HepG2 (cell line): ENCODE data around the gene MFAP2. TPM values are rescaled to one million over a fixed set of nuclear protein-coding genes. Genes with fewer than 3 reads are reported as not detected.
"Not testable (repeated sequence)": the region's sequence is repeated elsewhere in the genome, so short reads cannot be mapped to it uniquely, and the experiment has no call there.

Experiments
- ATAC-seq: fragments of 200-7000 bp; cut with Tn5 transposase; 3 replicates; pipeline ENCODE4 v1.9.1; 2020; ENCODE audit warnings: mild to moderate bottlenecking, moderate library complexity
- BruUV-seq: library from RNA; stranded (reverse); fragments of 400-500 nt; replicated peaks from 2 replicates; lab custom pipeline; 2021; lab: Mats Ljungman, UMichigan
- CTCF ChIA-PET: fragments of 300-600 bp; formaldehyde crosslinking; extraction: SDS; loops from one replicate; lab custom pipeline; 2021; ENCODE audit warnings: low total read pairs, inconsistent platforms, low intra/inter-chr PET ratio; lab: Yijun Ruan, JAX
- POLR2A ChIA-PET: fragments of 350-600 bp; sonication (Branson Sonifier 250); formaldehyde crosslinking; loops from one replicate; lab custom pipeline; 2020; ENCODE audit warnings: antibody characterized with exemption, inconsistent platforms; lab: Yijun Ruan, JAX
- DNase-seq: peaks from one replicate; pipeline ENCODE4 v3.0.0-alpha.2; 2015; ENCODE audit warnings: low spot score
- FAIRE-seq: peaks from 3 replicates; lab custom pipeline; 2011; peaks lifted over from hg19 to GRCh38; lab: Jason Lieb, UNC
- H2AFZ ChIP-seq: one replicate; pipeline ENCODE4 v1.6.1; 2011; ENCODE audit warnings: low read length, inconsistent platforms
- H3K27ac ChIP-seq: fragments of 300-600 bp; 3 replicates; pipeline ENCODE4 v1.8.0; 2011; ENCODE audit warnings: mixed run types, mild to moderate bottlenecking, mixed read lengths, low read length, inconsistent platforms; ENCODE audit not compliant: insufficient read depth; ENCODE audit errors: extremely low read length
- H3K27me3 ChIP-seq, 2 experiments: fragments of 200-600 bp in 1 of 2; 2 replicates in 1 of 2; 3 replicates in 1 of 2; pipeline versions ENCODE4 v1.6.0 to v1.8.0; 2011; ENCODE audit warnings: low read length in 2 of 2, mild to moderate bottlenecking in 2 of 2, moderate library complexity in 2 of 2, inconsistent platforms in 1 of 2; ENCODE audit not compliant: insufficient read depth in 2 of 2, control insufficient read depth in 1 of 2
- H3K36me3 ChIP-seq, 2 experiments: fragments of 200-600 bp in 1 of 2; replicated peaks in 1 of 2; 2 replicates in 1 of 2; 3 replicates in 1 of 2; pipeline versions ENCODE4 v1.5.1 to v1.8.0; 2011; ENCODE audit warnings: low read length in 2 of 2, inconsistent platforms in 1 of 2; ENCODE audit not compliant: insufficient read depth in 2 of 2, control insufficient read depth in 1 of 2
- H3K4me1 ChIP-seq: 2 replicates; pipeline ENCODE4 v1.5.1; 2012; ENCODE audit warnings: low read length, inconsistent platforms; ENCODE audit not compliant: insufficient read depth
- H3K4me2 ChIP-seq: 2 replicates; pipeline ENCODE4 v1.6.0; 2011; ENCODE audit warnings: low read depth, low read length, inconsistent platforms
- H3K4me3 ChIP-seq, 3 experiments: fragments of 200-600 bp in 1 of 3; sonication (generic), shearing (Covaris generic) in 1 of 3; replicated peaks in 1 of 3; 2 replicates each; pipeline ENCODE4 v1.5.1; 2011 to 2016; ENCODE audit warnings: low read length in 3 of 3, inconsistent platforms in 2 of 3, low read depth in 2 of 3, mild to moderate bottlenecking in 2 of 3, control low read depth in 1 of 3, mixed read lengths in 1 of 3; ENCODE audit not compliant: insufficient read depth in 1 of 3
- H3K79me2 ChIP-seq: one replicate; pipeline ENCODE4 v1.6.1; 2011; ENCODE audit warnings: low read length, inconsistent platforms; ENCODE audit not compliant: insufficient read depth
- H3K9ac ChIP-seq: 2 replicates; pipeline ENCODE4 v1.6.0; 2011; ENCODE audit warnings: mild to moderate bottlenecking, low read depth, low read length, inconsistent platforms; ENCODE audit not compliant: insufficient read depth
- H3K9me3 ChIP-seq: 2 replicates; pipeline ENCODE4 v1.5.1; 2012; ENCODE audit warnings: mild to moderate bottlenecking, low read length
- H4K20me1 ChIP-seq: 2 replicates; pipeline ENCODE4 v1.6.0; 2011; ENCODE audit warnings: inconsistent platforms, mild to moderate bottlenecking, low read length, moderate library complexity; ENCODE audit not compliant: insufficient read depth
- MNT ChIP-seq: fragments of 450-650 bp; IDR thresholded peaks from 2 replicates; pipeline ENCODE4 v1.6.1; 2016
- ZNF768 ChIP-seq: sonication (generic); formaldehyde crosslinking; IDR thresholded peaks from 2 replicates; pipeline ENCODE4 v1.4.0; 2020; ENCODE audit warnings: missing genetic modification reagents
- WGBS: methylation state at CpG from one replicate; pipeline ENCODE4 v1.1.6; 2017; ENCODE audit warnings: low lambda C conversion rate; 5-methylcytosine and 5-hydroxymethylcytosine counted together
- in situ Hi-C: cut with HindIII; loops from 2 replicates; pipeline ENCODE4 v1.10.0; 2017; ENCODE audit warnings: low pct_unique_long_range_greater_than_20kb; ENCODE audit not compliant: extremely low pct_ligation_motif_present
- intact Hi-C: fragments of 100-400 bp; cut with micrococcal nuclease; formaldehyde crosslinking; loops from one replicate; pipeline ENCODE4 v1.10.0; 2022; ENCODE audit not compliant: unreplicated experiment
- polyA plus RNA-seq, 8 experiments: library from polyadenylated mRNA; depleted of rRNA in 3 of 8; stranded (reverse) in 7 of 8; unstranded in 1 of 8; fragments of >200 nt; fragmentation: Illumina TruSeq in 4 of 8; extraction: Trizol in 4 of 8; gene quantifications; 2 replicates each; pipeline versions ENCODE4 v1.2.1 to v1.2.3, GENCODE V29; 2011 to 2016; ENCODE audit warnings: low read depth in 4 of 8, missing spikeins in 1 of 8, mixed read lengths in 1 of 8; ENCODE audit not compliant: insufficient read depth in 1 of 8
- total RNA-seq, 5 experiments: library from RNA; depleted of rRNA; stranded (reverse); fragments of >200 nt; fragmentation: Illumina TruSeq; extraction: Trizol; gene quantifications; 2 replicates each; pipeline ENCODE4 v1.2.3, GENCODE V29; 2016; ENCODE audit warnings: low read depth in 1 of 5

The MFAP2 gene
- total and polyA plus RNA-seq, 2 of the 13 experiments (the other 11 are each of a cell fraction or from before 2014, with no cell fraction given) = 1.1 to 1.4 TPM

DNA sequence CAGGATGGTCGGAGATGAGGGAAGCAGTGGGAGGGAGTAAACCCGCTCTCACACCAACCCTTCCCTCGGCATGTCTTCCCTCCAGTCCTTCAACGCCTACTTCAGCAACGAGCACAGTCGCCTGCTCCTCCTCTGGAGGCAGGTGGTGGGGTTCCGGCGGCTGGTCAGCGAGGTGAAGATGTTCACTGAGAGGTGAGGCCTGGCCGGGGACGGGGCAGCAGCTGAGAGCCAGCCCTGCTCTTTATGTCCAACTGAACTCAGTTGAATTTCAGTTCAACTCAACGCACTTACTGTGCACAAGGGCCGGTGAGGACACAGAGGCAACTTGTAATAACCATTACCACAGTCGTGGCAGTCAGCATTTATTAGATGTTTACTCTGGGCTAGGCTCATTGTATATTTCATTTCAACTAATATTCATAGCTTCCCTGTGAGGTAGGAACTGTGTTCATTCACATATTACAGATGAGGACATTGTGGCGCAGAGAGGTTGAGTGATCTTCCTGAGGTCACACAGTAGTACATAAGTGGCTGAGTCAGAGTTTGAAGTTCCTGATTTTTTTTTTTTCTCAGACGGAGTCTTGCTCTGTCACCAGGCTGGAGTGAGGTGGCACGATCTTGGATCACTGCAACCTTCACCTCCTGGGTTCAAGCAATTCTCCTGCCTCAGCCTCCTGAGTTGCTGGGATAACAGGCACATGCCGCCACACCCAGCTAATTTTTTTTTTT is 49.0 kb downstream of the MFAP2 start:
- BruUV-seq, H3K36me3 ChIP-seq, H3K27ac ChIP-seq, H3K4me1 ChIP-seq, H3K4me2 ChIP-seq, H3K27me3 ChIP-seq, DNase-seq, CTCF ChIA-PET, FAIRE-seq, H3K79me2 ChIP-seq, POLR2A ChIA-PET, H3K4me3 ChIP-seq, intact Hi-C loops, in situ Hi-C loops, H3K9ac ChIP-seq, H4K20me1 ChIP-seq, H2AFZ ChIP-seq, ATAC-seq, H3K9me3 ChIP-seq: not testable (repeated sequence)
- peak; percentile 50; the same call in 1 of the 2 replicates for TF ChIP-seq ZNF768 (CRISPR knock-in tag)
- 88% methylated on average over 18 of the region's 18 CpGs for WGBS

DNA sequence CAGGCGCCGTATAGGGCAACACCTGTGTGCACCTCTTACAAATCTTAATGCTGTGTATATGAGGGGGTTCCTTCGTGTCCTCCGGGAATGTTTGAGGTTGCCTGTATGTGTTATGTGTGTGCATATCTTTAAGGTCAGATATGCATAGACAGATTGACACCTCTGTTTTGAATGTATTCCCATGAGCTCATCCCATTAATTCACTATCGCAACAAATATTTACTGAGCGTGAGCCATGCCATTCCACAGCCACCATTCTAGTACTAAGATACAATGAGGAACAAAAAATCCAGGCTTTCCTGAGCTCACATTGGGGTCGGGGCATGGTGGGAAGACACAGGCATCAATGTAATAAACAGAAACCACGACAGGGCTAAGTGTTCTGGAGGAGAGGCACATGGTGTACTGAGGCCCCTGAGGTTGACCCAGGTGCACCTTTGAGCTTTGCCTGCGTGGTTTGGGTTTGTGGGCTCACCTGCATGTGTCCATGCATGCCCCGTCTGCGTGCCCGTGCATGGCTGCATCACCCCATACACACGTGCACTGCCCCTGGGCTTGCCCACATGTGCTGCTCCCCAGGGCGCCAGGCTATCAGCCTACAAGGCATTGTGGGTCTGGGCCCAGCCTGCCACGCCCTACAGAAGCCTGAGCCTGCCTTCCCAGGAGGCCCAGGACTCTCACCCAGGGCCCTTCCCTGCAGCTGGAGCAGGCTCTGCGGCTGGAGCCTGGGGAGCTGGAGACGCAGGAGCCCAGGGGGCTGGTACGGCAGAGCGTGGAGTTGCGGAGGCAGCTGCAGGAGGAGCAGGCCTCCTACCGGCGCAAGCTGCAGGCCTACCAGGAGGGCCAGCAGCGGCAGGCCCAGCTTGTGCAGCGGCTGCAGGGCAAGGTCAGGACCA is 51.0 kb downstream of the MFAP2 start:
- H3K27ac ChIP-seq, H3K9me3 ChIP-seq, POLR2A ChIA-PET, H3K4me3 ChIP-seq, BruUV-seq, H3K9ac ChIP-seq, DNase-seq, intact Hi-C loops, H3K4me1 ChIP-seq, H3K36me3 ChIP-seq, H3K4me2 ChIP-seq, H2AFZ ChIP-seq, H3K27me3 ChIP-seq, FAIRE-seq, in situ Hi-C loops, CTCF ChIA-PET, H4K20me1 ChIP-seq, H3K79me2 ChIP-seq: not testable (repeated sequence)
- peak; percentile 27; the same call in 1 of the 2 replicates for TF ChIP-seq MNT
- 77% methylated on average over 11 of the region's 24 CpGs for WGBS
- peak; percentile 56 for ATAC-seq
